HepG2 (cell line): ENCODE data around the gene SLC25A38. TPM values are rescaled to one million over a fixed set of nuclear protein-coding genes. Genes with fewer than 3 reads are reported as not detected.

Source experiments
- ATAC-seq: fragments of 200-7000 bp; cut with Tn5 transposase; 3 replicates; pipeline ENCODE4 v1.9.1; 2020; ENCODE audit warnings: mild to moderate bottlenecking, moderate library complexity
- BruUV-seq: library from RNA; stranded (reverse); fragments of 400-500 nt; replicated peaks from 2 replicates; lab custom pipeline; 2021; lab: Mats Ljungman, UMichigan
- CTCF ChIA-PET: fragments of 300-600 bp; formaldehyde crosslinking; extraction: SDS; loops from one replicate; lab custom pipeline; 2021; ENCODE audit warnings: low total read pairs, inconsistent platforms, low intra/inter-chr PET ratio; lab: Yijun Ruan, JAX
- POLR2A ChIA-PET: fragments of 350-600 bp; sonication (Branson Sonifier 250); formaldehyde crosslinking; loops from one replicate; lab custom pipeline; 2020; ENCODE audit warnings: antibody characterized with exemption, inconsistent platforms; lab: Yijun Ruan, JAX
- DNase-seq: peaks from one replicate; pipeline ENCODE4 v3.0.0-alpha.2; 2015; ENCODE audit warnings: low spot score
- FAIRE-seq: peaks from 3 replicates; lab custom pipeline; 2011; peaks lifted over from hg19 to GRCh38; lab: Jason Lieb, UNC
- H2AFZ ChIP-seq: one replicate; pipeline ENCODE4 v1.6.1; 2011; ENCODE audit warnings: low read length, inconsistent platforms
- H3K27ac ChIP-seq: fragments of 300-600 bp; 3 replicates; pipeline ENCODE4 v1.8.0; 2011; ENCODE audit warnings: mixed run types, mild to moderate bottlenecking, mixed read lengths, low read length, inconsistent platforms; ENCODE audit not compliant: insufficient read depth; ENCODE audit errors: extremely low read length
- H3K27me3 ChIP-seq, 2 experiments: fragments of 200-600 bp in 1 of 2; 2 replicates in 1 of 2; 3 replicates in 1 of 2; pipeline versions ENCODE4 v1.6.0 to v1.8.0; 2011; ENCODE audit warnings: low read length in 2 of 2, mild to moderate bottlenecking in 2 of 2, moderate library complexity in 2 of 2, inconsistent platforms in 1 of 2; ENCODE audit not compliant: insufficient read depth in 2 of 2, control insufficient read depth in 1 of 2
- H3K36me3 ChIP-seq, 2 experiments: fragments of 200-600 bp in 1 of 2; replicated peaks in 1 of 2; 2 replicates in 1 of 2; 3 replicates in 1 of 2; pipeline versions ENCODE4 v1.5.1 to v1.8.0; 2011; ENCODE audit warnings: low read length in 2 of 2, inconsistent platforms in 1 of 2; ENCODE audit not compliant: insufficient read depth in 2 of 2, control insufficient read depth in 1 of 2
- H3K4me1 ChIP-seq: 2 replicates; pipeline ENCODE4 v1.5.1; 2012; ENCODE audit warnings: low read length, inconsistent platforms; ENCODE audit not compliant: insufficient read depth
- H3K4me2 ChIP-seq: 2 replicates; pipeline ENCODE4 v1.6.0; 2011; ENCODE audit warnings: low read depth, low read length, inconsistent platforms
- H3K4me3 ChIP-seq, 3 experiments: fragments of 200-600 bp in 1 of 3; sonication (generic), shearing (Covaris generic) in 1 of 3; replicated peaks in 1 of 3; 2 replicates each; pipeline ENCODE4 v1.5.1; 2011 to 2016; ENCODE audit warnings: low read length in 3 of 3, inconsistent platforms in 2 of 3, low read depth in 2 of 3, mild to moderate bottlenecking in 2 of 3, control low read depth in 1 of 3, mixed read lengths in 1 of 3; ENCODE audit not compliant: insufficient read depth in 1 of 3
- H3K79me2 ChIP-seq: one replicate; pipeline ENCODE4 v1.6.1; 2011; ENCODE audit warnings: low read length, inconsistent platforms; ENCODE audit not compliant: insufficient read depth
- H3K9ac ChIP-seq: 2 replicates; pipeline ENCODE4 v1.6.0; 2011; ENCODE audit warnings: mild to moderate bottlenecking, low read depth, low read length, inconsistent platforms; ENCODE audit not compliant: insufficient read depth
- H3K9me3 ChIP-seq: 2 replicates; pipeline ENCODE4 v1.5.1; 2012; ENCODE audit warnings: mild to moderate bottlenecking, low read length
- H4K20me1 ChIP-seq: 2 replicates; pipeline ENCODE4 v1.6.0; 2011; ENCODE audit warnings: inconsistent platforms, mild to moderate bottlenecking, low read length, moderate library complexity; ENCODE audit not compliant: insufficient read depth
- HIC2 ChIP-seq: sonication (generic); formaldehyde crosslinking; IDR thresholded peaks from 2 replicates; pipeline ENCODE4 v1.9.0; 2022; ENCODE audit warnings: low read depth, missing genetic modification reagents
- KAT7 ChIP-seq: IDR thresholded peaks from 2 replicates; pipeline ENCODE4 v1.6.1; 2018; ENCODE audit warnings: borderline replicate concordance, missing compliant biosample characterization
- MATR3 ChIP-seq: sonication (generic); formaldehyde crosslinking; IDR thresholded peaks from 2 replicates; pipeline ENCODE4 v1.4.0; 2020; ENCODE audit warnings: missing genetic modification reagents
- SP5 ChIP-seq: IDR thresholded peaks from 2 replicates; pipeline ENCODE4 v1.6.1; 2016; ENCODE audit warnings: low read depth, borderline replicate concordance
- WGBS: methylation state at CpG from one replicate; pipeline ENCODE4 v1.1.6; 2017; ENCODE audit warnings: low lambda C conversion rate; 5-methylcytosine and 5-hydroxymethylcytosine counted together
- in situ Hi-C: cut with HindIII; loops from 2 replicates; pipeline ENCODE4 v1.10.0; 2017; ENCODE audit warnings: low pct_unique_long_range_greater_than_20kb; ENCODE audit not compliant: extremely low pct_ligation_motif_present
- intact Hi-C: fragments of 100-400 bp; cut with micrococcal nuclease; formaldehyde crosslinking; loops from one replicate; pipeline ENCODE4 v1.10.0; 2022; ENCODE audit not compliant: unreplicated experiment
- polyA plus RNA-seq, 8 experiments: library from polyadenylated mRNA; depleted of rRNA in 3 of 8; stranded (reverse) in 7 of 8; unstranded in 1 of 8; fragments of >200 nt; fragmentation: Illumina TruSeq in 4 of 8; extraction: Trizol in 4 of 8; gene quantifications; 2 replicates each; pipeline versions ENCODE4 v1.2.1 to v1.2.3, GENCODE V29; 2011 to 2016; ENCODE audit warnings: low read depth in 4 of 8, missing spikeins in 1 of 8, mixed read lengths in 1 of 8; ENCODE audit not compliant: insufficient read depth in 1 of 8
- total RNA-seq, 5 experiments: library from RNA; depleted of rRNA; stranded (reverse); fragments of >200 nt; fragmentation: Illumina TruSeq; extraction: Trizol; gene quantifications; 2 replicates each; pipeline ENCODE4 v1.2.3, GENCODE V29; 2016; ENCODE audit warnings: low read depth in 1 of 5
- TF ChIP-seq, protein P1 (sequence below): sonication (generic); formaldehyde crosslinking; IDR thresholded peaks from 2 replicates; pipeline ENCODE4 v1.4.0; 2020; ENCODE audit warnings: missing genetic modification reagents, low read depth, mild to moderate bottlenecking, borderline replicate concordance

The SLC25A38 gene
- total and polyA plus RNA-seq, 2 of the 13 experiments (the other 11 are each of a cell fraction or from before 2014, with no cell fraction given): 32.5 to 35.4 TPM

DNA sequence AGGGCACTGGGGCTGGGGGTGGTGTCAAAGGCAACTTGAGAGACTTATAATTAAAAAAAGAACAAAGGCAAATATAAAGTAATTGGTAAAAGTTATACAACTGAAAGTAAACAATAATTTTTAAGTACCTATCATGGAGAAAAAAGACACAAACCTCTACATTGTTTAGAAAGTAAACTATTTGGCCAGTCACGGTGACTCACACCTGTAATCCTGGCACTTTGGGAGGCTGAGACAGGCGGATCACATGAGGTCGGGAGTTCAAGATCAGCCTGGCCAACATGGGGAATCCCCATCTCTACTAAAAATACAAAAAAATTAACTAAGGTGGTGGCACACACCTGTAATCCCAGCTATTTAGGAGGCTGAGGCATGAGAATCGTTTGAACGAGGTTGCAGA lies 49.2 kb downstream of the SLC25A38 start (continued):
- no peak for TF ChIP-seq SP5 (CRISPR knock-in tag)
- TF ChIP-seq, protein P1, sequence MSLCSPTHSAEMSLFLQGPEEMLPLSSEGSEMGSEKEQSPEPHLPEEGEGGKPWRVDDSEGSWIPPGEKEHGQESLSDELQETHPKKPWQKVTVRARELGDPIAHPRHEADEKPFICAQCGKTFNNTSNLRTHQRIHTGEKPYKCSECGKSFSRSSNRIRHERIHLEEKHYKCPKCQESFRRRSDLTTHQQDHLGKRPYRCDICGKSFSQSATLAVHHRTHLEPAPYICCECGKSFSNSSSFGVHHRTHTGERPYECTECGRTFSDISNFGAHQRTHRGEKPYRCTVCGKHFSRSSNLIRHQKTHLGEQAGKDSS: no peak

GRCh38 chr3:39433642-39434041 lies 50.5 kb downstream of the SLC25A38 start:
- Histone ChIP-seq H3K4me2 (peak overlapping the region; percentile 14), H2AFZ (no peak overlapping the region), H3K36me3 (no peaks in the 10 kb centered on the region), H3K9me3 (no peaks in the 10 kb centered on the region), H3K4me3 (no peak overlapping the region), H3K27ac (no peak overlapping the region), H3K4me1 (no peaks in the 10 kb centered on the region), H3K27me3 (peaks cover 0 to 11% of the 10 kb centered on the region in 2 experiments; a peak in 2 of 5 replicates), H3K79me2 (no peaks in the 10 kb centered on the region), H4K20me1 (no peaks in the 10 kb centered on the region), H3K9ac (no peak overlapping the region)
- ChIA-PET POLR2A (interaction anchor here (0.6 kb wide), 1 partner anchor 27 kb away, joined by 3 read pairs; no protein-coding TSS in a partner anchor), CTCF (no interaction called here)
- intact Hi-C loops (no loop called here), in situ Hi-C loops (no loop called here)
- DNase-seq (no peak), ATAC-seq (no peak; the same call in 2 of the 3 replicates), FAIRE-seq (no peak)
- no TSS peak for BruUV-seq
- WGBS: 0% methylated on average over 3 of the region's 3 CpGs
- TF ChIP-seq MATR3: no peak
- no peak for TF ChIP-seq HIC2 (CRISPR knock-in tag)
- no peak for TF ChIP-seq KAT7
